Stimulated activated CD8-positive, alpha-beta memory T cell treated with anti-CD3 and anti-CD28 coated beads, Interleukin-7, amount 100 ng/mL, for 48 hours (primary cell): ENCODE data around the gene LPIN1.

ENCODE experiments used
- DNase-seq, 2 donors: peaks; one replicate each; pipeline ENCODE4 v3.0.0-alpha.2; 2020; ENCODE audit warnings: low read depth in 1 of 2; ENCODE audit errors: extremely low read depth in 1 of 2

The LPIN1 gene

GRCh38 chr2:11742702-11743357 is 3.6 kb upstream of the LPIN1 start:
- DNase-seq: no peak

- no peak for DNase-seq
Measured at GRCh38 chr2:11743366-11743765, 3.1 kb upstream of the LPIN1 start.

GRCh38 chr2:11743846-11744553 is 2.4 kb upstream of the LPIN1 start:
- peak; percentile 55 to 81 for DNase-seq

DNA sequence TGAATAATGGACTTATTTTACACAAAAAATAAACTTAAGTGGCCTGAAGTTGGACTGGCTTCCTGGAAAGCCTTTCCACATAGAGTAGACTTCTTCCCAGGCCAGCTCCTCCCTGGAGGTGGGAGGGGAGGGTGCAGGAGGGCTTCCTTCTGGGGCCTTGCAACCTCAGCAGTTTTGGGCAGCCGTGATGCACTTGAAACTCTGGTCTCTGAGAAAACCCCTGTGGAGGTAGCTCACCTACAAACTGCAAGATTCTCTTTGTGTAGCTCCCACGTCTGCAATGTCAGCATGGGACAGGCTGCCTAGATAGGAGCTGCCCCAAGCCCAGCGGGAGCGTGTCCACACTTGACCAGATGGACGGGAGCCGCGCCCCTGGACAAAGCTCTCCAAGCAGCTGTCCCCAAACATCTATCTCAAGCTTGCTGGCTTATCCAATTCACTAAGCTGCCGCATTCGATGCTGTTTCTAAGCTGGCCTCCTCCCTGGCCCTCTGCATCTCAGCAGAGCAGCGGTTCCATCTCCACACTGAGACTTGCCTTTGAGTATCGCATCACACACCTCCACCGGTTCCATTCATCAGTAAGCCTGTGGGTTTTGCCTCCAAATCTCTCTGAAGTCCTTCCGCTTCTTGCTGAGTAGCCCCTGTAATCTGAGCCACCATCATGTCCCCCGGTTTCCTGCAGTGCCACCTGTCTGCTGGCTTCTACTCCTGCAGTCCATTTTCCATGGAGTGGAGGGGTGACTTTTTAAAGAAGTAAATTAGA is 1.6 kb upstream of the LPIN1 start:
- no peak for DNase-seq

DNA sequence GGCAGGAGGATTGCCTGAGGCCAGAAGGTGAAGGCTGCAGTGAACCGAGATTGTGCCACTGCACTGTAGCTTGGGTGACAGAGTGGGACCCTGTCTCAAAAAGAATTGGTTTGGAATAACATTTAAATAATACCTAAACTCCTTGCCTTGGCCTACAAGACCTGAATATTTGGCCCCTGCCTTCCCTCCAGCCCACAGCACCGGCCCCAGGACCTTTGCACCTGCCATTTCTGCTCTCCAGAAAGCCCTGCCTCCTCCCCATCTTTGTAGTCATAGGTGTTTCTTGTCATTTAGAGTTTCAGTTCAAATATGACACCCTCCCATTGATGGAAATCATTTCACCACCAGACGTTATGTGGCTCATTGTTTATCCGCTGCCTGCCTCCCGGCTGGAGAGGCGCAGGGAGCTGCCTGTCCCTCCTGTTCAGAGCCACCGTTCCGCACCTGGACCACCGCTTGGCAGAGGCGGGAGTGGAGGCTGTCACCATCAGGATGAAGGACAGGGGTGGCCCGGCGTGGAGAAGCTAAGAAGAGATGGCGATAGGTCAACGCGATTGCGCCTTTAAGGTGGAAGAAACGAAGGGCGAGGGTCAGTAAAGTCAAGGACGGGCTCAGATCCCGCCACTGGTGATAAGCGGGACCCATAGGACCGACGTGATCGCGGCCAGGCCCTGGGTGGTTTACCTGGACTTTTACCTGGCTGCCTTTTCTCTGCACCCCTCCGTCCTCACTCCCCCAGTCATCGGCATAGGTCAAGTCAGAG is 638 bp upstream of the LPIN1 start:
- DNase-seq: no peak

DNA sequence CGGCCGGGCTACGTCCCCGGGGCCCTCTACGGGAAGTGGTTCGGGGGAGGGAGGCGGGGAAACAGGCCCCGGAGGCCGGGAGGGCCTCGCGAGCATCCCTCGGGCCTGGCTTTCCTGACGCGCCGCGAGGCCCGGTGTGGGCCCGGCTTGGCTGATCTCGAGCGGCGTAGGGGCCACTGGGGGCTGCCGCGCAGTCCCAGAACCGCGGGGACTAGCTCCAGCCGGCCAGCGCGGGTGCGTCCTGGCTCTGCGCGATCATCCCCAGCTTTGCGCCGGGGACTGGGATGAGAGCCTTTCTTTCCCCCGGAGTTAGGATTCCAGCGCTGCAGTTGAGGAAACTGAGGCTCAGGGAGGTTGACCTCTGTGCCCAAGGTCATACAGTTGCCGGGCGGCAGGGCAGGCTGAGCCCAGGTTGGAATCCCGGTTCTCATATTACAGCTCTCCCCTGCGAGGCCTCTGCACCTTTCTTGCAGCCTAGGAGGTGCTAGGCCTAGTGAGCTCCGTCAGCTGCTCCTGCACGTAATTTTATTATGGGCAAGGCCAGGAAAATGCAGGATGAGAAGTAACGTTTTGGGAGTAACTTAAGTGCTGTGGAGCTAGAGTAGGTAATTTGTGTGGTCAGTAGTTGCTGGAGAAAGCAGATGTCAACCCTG is 501 bp downstream of the LPIN1 start:
- DNase-seq: no peak

GRCh38 chr2:11748018-11748860 is 1.8 kb downstream of the LPIN1 start:
- DNase-seq: no peak

GRCh38 chr2:11748861-11749645 is 2.6 kb downstream of the LPIN1 start:
- no peak for DNase-seq

- DNase-seq: no peak
Measured at GRCh38 chr2:11749646-11750349, 3.4 kb downstream of the LPIN1 start.

- no peak for DNase-seq
Measured at GRCh38 chr2:11750422-11750821, 4.0 kb downstream of the LPIN1 start.

DNA sequence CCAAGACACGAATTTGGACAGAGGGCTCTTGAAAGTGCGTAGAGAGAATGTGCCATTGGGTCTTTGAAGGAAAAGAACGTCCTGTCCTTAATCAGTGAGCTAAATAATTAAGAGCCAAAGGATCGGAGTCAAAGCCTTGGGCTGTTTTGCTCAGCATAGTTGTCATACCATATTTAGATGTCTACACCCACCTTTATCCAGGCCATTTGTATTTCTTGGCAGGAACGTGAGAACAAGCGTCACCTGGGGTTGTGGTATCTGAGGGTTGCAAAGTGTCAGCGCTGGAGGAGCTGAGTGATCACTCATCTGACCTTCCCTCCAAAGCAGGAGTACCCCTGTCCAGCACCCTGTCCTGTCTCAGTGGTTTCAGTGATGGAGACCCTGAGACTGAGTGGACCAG is 4.5 kb downstream of the LPIN1 start:
- DNase-seq: no peak

DNA sequence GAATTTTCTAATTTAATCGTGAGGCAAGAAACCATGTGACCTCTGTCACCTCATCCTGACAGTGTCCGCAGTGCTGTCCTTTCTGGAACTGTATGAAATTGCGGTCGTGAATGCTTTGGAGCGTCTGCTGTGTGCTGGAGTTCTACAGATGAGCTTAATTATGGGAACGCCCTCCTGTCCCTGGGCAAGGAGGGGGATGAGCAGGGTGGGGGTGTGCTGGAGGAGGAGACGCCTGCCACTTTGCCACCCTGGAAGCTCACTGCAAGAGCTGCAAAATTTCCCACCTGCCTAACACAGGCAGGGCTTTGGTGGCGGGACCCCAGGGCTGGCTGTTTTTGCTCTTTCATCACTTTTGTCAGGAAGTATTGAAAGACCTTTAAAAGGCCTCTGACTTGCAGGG is 6.5 kb downstream of the LPIN1 start:
- no peak for DNase-seq

- no peak for DNase-seq
Measured at GRCh38 chr2:11753452-11753885, 7.0 kb downstream of the LPIN1 start.

DNA sequence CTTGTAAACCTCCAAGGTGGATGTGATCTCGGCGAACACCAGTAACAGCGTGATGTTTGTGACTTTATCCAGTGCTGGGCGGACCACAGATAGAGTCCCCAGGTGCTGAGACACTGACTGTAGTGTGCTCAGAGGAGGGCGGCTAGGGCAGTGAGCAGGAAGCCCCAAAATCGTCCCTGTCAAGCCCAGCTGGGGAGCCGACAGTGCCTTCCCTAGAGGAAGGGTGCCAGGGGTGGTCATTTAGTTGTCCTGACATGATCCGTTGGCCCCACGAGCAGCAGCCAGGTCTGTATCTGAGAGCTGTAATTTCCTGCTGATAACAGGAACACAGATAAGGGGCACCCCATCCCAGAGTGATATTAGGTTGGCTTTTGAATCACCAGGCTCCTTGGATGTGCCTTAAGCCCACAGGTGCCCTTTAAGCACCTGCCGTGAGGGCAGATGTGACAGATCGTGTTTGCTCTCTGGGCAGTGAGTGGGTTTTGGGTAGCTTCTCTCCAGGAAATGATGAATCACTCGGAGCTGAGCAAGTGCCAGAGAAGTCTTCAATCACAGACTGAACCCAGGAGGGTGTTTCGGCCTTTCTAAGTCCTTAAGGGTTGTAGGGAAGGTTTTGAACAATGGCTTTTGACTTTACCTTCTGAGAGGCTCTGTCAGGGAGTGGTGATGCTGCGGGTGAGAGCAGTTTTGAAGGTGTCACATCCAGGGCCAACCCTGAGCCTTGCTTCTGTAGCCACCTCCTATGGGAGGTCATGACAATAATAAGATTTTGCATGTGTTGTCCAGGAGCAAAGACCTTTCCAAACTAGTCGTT is 7.7 kb downstream of the LPIN1 start:
- peak in 1 of 2 donors; percentile 75 for DNase-seq

GRCh38 chr2:11754700-11755015 is 8.2 kb downstream of the LPIN1 start:
- DNase-seq: no peak

DNA sequence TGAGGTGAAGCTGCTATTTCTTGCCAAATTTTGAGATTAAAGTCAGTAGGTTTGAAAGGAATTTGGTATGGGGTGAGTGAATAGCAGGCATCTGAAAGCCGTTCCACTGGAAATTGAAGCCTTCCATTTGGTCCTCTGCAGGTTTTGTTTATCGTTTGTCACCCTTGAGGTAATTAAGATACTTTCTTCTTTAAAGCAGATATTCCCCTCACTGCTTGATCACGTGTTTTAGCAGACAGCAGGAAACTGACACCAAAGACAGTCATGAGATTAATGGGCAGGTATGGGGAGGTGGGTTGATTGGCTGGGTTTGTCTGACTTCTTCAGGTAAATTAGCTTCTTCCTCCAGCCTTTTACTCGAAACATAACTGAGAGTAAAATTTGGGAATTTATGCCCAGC is 10.7 kb downstream of the LPIN1 start:
- no peak for DNase-seq

GRCh38 chr2:11758187-11758586 is 11.8 kb downstream of the LPIN1 start:
- DNase-seq: no peak

DNA sequence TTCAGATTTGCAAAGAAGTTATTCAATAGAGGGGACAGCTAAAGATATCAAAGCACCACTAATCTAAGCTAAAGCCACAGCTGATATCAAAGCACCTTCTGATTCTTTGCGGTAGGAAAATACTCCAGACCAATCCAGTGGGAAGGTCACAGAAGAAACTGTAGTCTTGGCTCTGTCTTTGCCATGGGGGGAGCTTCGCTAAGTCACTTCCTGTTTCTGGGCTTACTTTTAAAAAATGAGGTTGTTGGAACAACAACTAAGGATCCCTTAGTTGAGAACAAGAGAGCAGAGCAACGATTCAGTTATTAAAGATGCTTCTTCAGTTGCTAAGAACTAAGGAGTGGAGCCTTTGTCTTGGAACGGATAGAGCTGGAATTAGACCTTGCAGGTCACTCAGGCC is 12.2 kb downstream of the LPIN1 start:
- DNase-seq: no peak
